IMR-90 (cell line): ENCODE results near the gene IGFBP1. TPM values are rescaled to one million over a fixed set of nuclear protein-coding genes. Genes with fewer than 3 reads are reported as not detected.

Source experiments
- ATAC-seq: fragments of 200-7000 bp; cut with Tn5 transposase; 2 replicates; pipeline ENCODE4 v1.9.1; 2020; ENCODE audit warnings: low read depth, mild to moderate bottlenecking, moderate library complexity
- BruUV-seq: library from RNA; stranded (reverse); fragments of 400-500 nt; replicated peaks from 2 replicates; lab custom pipeline; 2021; lab: Mats Ljungman, UMichigan
- CTCF ChIA-PET: fragments of 300-600 bp; formaldehyde crosslinking; extraction: SDS; loops from one replicate; lab custom pipeline; 2021; ENCODE audit warnings: antibody characterized with exemption; lab: Yijun Ruan, JAX
- POLR2A ChIA-PET: fragments of 300-600 bp; sonication (Branson Sonifier 250); formaldehyde crosslinking; loops from one replicate; lab custom pipeline; 2022; ENCODE audit warnings: antibody characterized with exemption; ENCODE audit not compliant: unreplicated experiment; lab: Charles Lee
- DNase-seq: peaks from one replicate; pipeline ENCODE4 v3.0.0; 2013
- H2AFZ ChIP-seq: replicated peaks from 2 replicates; pipeline ENCODE3; 2013; ENCODE audit warnings: low read length, mild to moderate bottlenecking; ENCODE audit not compliant: poor library complexity
- H2AK5ac ChIP-seq: 2 replicates; pipeline ENCODE4 v1.6.1; 2013; ENCODE audit warnings: low read depth, low read length, inconsistent platforms
- H2AK9ac ChIP-seq: replicated peaks from 2 replicates; pipeline ENCODE3; 2013; ENCODE audit warnings: mild to moderate bottlenecking, low read depth, low read length, moderate library complexity; ENCODE audit not compliant: poor library complexity
- H2BK120ac ChIP-seq: 2 replicates; pipeline ENCODE4 v1.6.1; 2013; ENCODE audit warnings: low read depth, low read length, inconsistent platforms
- H2BK15ac ChIP-seq: 3 replicates; pipeline ENCODE4 v1.6.1; 2013; ENCODE audit warnings: low read depth, low read length, inconsistent platforms
- H2BK20ac ChIP-seq: 2 replicates; pipeline ENCODE4 v1.6.1; 2013; ENCODE audit warnings: low read depth, mild to moderate bottlenecking, inconsistent platforms, low read length, moderate library complexity
- H2BK5ac ChIP-seq: 2 replicates; pipeline ENCODE4 v1.6.1; 2013; ENCODE audit warnings: mild to moderate bottlenecking, low read depth, low read length, inconsistent platforms; ENCODE audit not compliant: poor library complexity, severe bottlenecking
- H3K14ac ChIP-seq: replicated peaks from 2 replicates; pipeline ENCODE4 v1.6.1; 2013; ENCODE audit warnings: low read depth, low read length, inconsistent platforms
- H3K18ac ChIP-seq: 2 replicates; pipeline ENCODE4 v1.6.1; 2013; ENCODE audit warnings: low read depth, low read length, control low read depth
- H3K23ac ChIP-seq: 2 replicates; pipeline ENCODE4 v1.6.1; 2013; ENCODE audit warnings: low read depth, low read length, inconsistent platforms
- H3K27ac ChIP-seq: 2 replicates; pipeline ENCODE4 v1.5.1; 2013; ENCODE audit warnings: mild to moderate bottlenecking, control low read depth, low read length; ENCODE audit not compliant: insufficient read depth
- H3K27me3 ChIP-seq: 2 replicates; pipeline ENCODE4 v1.6.1; 2013; ENCODE audit warnings: low read length; ENCODE audit not compliant: control insufficient read depth, insufficient read depth
- H3K36me3 ChIP-seq: 2 replicates; pipeline ENCODE4 v1.6.1; 2013; ENCODE audit warnings: low read length, mixed read lengths; ENCODE audit not compliant: control insufficient read depth, insufficient read depth
- H3K4ac ChIP-seq: 2 replicates; pipeline ENCODE4 v1.6.1; 2013; ENCODE audit warnings: low read depth, low read length, inconsistent platforms
- H3K4me1 ChIP-seq: 2 replicates; pipeline ENCODE4 v1.6.1; 2013; ENCODE audit warnings: low read length, mixed read lengths; ENCODE audit not compliant: control insufficient read depth, insufficient read depth
- H3K4me2 ChIP-seq: 2 replicates; pipeline ENCODE4 v1.6.1; 2013; ENCODE audit warnings: low read depth, mild to moderate bottlenecking, control low read depth, low read length, moderate library complexity
- H3K4me3 ChIP-seq: 2 replicates; pipeline ENCODE4 v1.5.1; 2013; ENCODE audit warnings: low read depth, mild to moderate bottlenecking, control low read depth, low read length, moderate library complexity; ENCODE audit not compliant: insufficient read depth
- H3K56ac ChIP-seq: 2 replicates; pipeline ENCODE4 v1.6.1; 2013; ENCODE audit warnings: low read length, inconsistent platforms; ENCODE audit not compliant: insufficient read depth; ENCODE audit errors: extremely low read depth
- H3K79me1 ChIP-seq, 2 experiments: 2 replicates each; pipeline ENCODE4 v1.6.1; 2013; ENCODE audit warnings: low read length in 2 of 2, inconsistent platforms in 1 of 2, low read depth in 1 of 2
- H3K9ac ChIP-seq: 2 replicates; pipeline ENCODE4 v1.6.1; 2013; ENCODE audit warnings: low read depth, low read length, control low read depth
- H3K9me1 ChIP-seq: 2 replicates; pipeline ENCODE4 v1.6.1; 2013; ENCODE audit warnings: low read length, inconsistent platforms; ENCODE audit not compliant: insufficient read depth
- H3K9me3 ChIP-seq: 2 replicates; pipeline ENCODE4 v1.6.1; 2013; ENCODE audit warnings: low read length; ENCODE audit not compliant: control insufficient read depth, insufficient read depth
- H4K20me1 ChIP-seq: 2 replicates; pipeline ENCODE4 v1.6.1; 2013; ENCODE audit warnings: low read length, inconsistent platforms; ENCODE audit not compliant: insufficient read depth
- H4K5ac ChIP-seq: 2 replicates; pipeline ENCODE4 v1.6.1; 2013; ENCODE audit warnings: mild to moderate bottlenecking, low read depth, low read length, control low read depth
- H4K8ac ChIP-seq, 2 experiments: 2 replicates each; pipeline ENCODE4 v1.6.1; 2013; ENCODE audit warnings: low read depth in 2 of 2, low read length in 2 of 2, control low read depth in 1 of 2, inconsistent platforms in 1 of 2
- H4K91ac ChIP-seq: 2 replicates; pipeline ENCODE4 v1.6.1; 2013; ENCODE audit warnings: low read depth, low read length, inconsistent platforms; ENCODE audit not compliant: insufficient read depth
- CHD1 ChIP-seq: IDR thresholded peaks from 2 replicates; pipeline ENCODE4 v1.6.1; 2012; ENCODE audit warnings: low read depth, low read length, improper control_type of control experiment
- RAD21 ChIP-seq: IDR thresholded peaks from 2 replicates; pipeline ENCODE4 v1.6.1; 2012; ENCODE audit warnings: low read length, improper control_type of control experiment
- WGBS, 2 experiments: methylation state at CpG; one replicate each; pipeline versions ENCODE4 v1.1.5 to v1.1.7; 2013; ENCODE audit warnings: missing lambda C conversion rate in 2 of 2; ENCODE audit not compliant: insufficient read length in 1 of 2; ENCODE audit errors: extremely low coverage in 2 of 2; 5-methylcytosine and 5-hydroxymethylcytosine counted together
- dilution Hi-C: fragments of 300-500 bp; cut with HindIII; formaldehyde crosslinking; loops from one replicate; pipeline ENCODE4 v1.14.3; 2018; ENCODE audit warnings: low sequenced_read_pairs; ENCODE audit not compliant: unreplicated experiment
- in situ Hi-C: fragments of 300-500 bp; cut with MboI; formaldehyde crosslinking; loops from 3 replicates; pipeline ENCODE4 v1.14.3; 2019; ENCODE audit warnings: low sequenced_read_pairs, inconsistent platforms, mixed read lengths
- intact Hi-C: fragments of 100-400 bp; cut with micrococcal nuclease; formaldehyde crosslinking; loops from 2 replicates; pipeline ENCODE4 v1.10.0; 2022
- polyA plus RNA-seq, 3 experiments: library from polyadenylated mRNA; depleted of rRNA; stranded (reverse); fragments of >200 nt; gene quantifications; 2 replicates each; pipeline ENCODE4 v1.2.3, GENCODE V29; 2012; ENCODE audit warnings: low replicate concordance in 1 of 3
- total RNA-seq: library from RNA; depleted of rRNA; stranded (reverse); fragments of >200 nt; gene quantifications from 2 replicates; pipeline ENCODE4 v1.2.3, GENCODE V29; 2012
- TF ChIP-seq, protein P1 (sequence below): fragments of 150-350 bp; IDR thresholded peaks from 2 replicates; pipeline ENCODE4 v1.6.1; 2016; ENCODE audit warnings: low read depth, mild to moderate bottlenecking, low read length, moderate library complexity, borderline replicate concordance
- TF ChIP-seq, protein P2 (sequence below): conservative IDR thresholded peaks from 2 replicates; pipeline ENCODE4 v1.5.1; 2012; ENCODE audit warnings: mild to moderate bottlenecking, low read depth, low read length, improper control_type of control experiment

Gene IGFBP1
- total and polyA plus RNA-seq, 2 of the 4 experiments (the other 2 are of a cell fraction): not detected

DNA sequence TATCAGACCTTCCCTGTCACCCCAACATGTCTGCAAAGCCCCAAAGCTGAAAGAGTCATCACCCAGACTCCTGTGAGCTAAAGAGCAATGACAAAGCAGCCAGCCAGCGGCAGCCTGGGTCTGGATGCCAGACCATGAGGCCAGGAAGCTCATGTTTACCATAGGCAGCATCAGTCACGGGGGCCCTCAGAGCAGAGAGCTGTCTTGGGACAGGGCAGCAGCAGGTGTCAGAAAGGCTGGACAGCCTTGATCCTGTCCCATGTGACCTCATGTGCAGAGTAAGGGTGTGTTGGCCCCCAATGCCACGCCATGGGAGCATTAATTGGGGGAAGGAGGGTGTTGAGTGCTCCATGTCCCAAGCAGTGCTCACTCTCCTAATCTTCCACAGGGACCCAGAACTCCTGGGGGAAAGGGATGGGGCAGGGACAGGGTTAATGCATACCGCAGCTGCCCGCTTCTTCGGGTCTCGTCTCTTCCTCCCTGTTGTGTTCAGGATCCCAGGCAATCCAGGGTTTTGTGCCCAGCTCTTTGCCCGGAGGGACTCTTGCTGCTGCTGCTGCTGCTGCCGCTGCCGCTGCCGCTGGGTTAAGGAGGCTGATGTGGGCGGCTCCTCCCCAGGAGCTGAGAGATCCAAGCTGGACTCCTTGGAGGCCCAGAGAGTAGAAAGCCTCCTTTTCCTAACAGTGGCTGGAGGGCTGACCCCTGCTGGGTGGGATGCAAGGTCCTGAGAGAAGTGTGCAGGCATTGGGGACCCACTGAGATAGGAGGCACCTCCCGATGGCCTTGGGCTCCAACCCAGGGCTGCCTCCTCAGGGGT lies 22.5 kb upstream of the IGFBP1 start (continued):
- no peak for TF ChIP-seq RAD21
- no peak for TF ChIP-seq CHD1

DNA sequence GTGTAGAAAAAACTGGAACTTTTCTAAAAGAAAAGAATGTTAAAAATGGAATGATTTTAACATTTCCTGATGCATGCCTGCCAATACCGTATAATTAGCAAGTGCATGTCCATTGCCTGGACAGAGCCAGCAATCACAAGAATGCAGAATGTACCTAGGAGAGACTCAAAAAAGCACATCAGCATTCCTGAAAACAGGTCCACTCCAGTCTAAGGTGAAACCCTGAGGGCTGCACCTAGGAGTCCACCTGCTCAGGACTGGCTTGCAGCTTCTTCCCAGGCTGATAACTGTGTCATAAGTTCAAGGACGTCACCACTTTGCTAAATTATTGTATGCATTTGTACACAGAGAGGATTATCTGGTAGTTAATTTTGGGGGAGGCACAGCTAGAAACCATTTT lies 20.8 kb upstream of the IGFBP1 start:
- Histone ChIP-seq H3K9me3 (no peaks in the 10 kb centered on the region), H3K4me3 (no peak overlapping the region), H2AK5ac (no peak overlapping the region), H3K14ac (no peak overlapping the region), H2BK5ac (no peak overlapping the region), H3K4me2 (no peak overlapping the region), H2AFZ (no peak overlapping the region), H3K23ac (no peak overlapping the region), H3K9me1 (peaks cover 6% of the 10 kb centered on the region), H3K18ac (no peak overlapping the region), H2BK20ac (no peak overlapping the region), H2AK9ac (no peak overlapping the region), H2BK15ac (no peak overlapping the region), H3K56ac (no peak overlapping the region), H3K79me1 (no peaks in the 10 kb centered on the region), H2BK120ac (no peak overlapping the region), H4K91ac (no peak overlapping the region), H4K5ac (no peak overlapping the region), H4K8ac (no peak overlapping the region), H3K4ac (no peak overlapping the region), H3K4me1 (peaks cover 2% of the 10 kb centered on the region; the same call in 1 of the 2 replicates), H3K36me3 (no peaks in the 10 kb centered on the region), H4K20me1 (no peaks in the 10 kb centered on the region), H3K9ac (no peak overlapping the region), H3K27me3 (peaks cover 8% of the 10 kb centered on the region), H3K27ac (no peak overlapping the region)
- no peak for ATAC-seq
- BruUV-seq: no TSS peak
- dilution Hi-C loops (no loop called here), in situ Hi-C loops (loop anchor here (25.0 kb wide), 1 partner anchor 205 kb away; no protein-coding TSS in a partner anchor), intact Hi-C loops (no loop called here)
- no peak for DNase-seq
- TF ChIP-seq, protein P1, sequence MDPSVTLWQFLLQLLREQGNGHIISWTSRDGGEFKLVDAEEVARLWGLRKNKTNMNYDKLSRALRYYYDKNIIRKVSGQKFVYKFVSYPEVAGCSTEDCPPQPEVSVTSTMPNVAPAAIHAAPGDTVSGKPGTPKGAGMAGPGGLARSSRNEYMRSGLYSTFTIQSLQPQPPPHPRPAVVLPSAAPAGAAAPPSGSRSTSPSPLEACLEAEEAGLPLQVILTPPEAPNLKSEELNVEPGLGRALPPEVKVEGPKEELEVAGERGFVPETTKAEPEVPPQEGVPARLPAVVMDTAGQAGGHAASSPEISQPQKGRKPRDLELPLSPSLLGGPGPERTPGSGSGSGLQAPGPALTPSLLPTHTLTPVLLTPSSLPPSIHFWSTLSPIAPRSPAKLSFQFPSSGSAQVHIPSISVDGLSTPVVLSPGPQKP: no peak
- no peak for TF ChIP-seq RAD21
- TF ChIP-seq, protein P2, sequence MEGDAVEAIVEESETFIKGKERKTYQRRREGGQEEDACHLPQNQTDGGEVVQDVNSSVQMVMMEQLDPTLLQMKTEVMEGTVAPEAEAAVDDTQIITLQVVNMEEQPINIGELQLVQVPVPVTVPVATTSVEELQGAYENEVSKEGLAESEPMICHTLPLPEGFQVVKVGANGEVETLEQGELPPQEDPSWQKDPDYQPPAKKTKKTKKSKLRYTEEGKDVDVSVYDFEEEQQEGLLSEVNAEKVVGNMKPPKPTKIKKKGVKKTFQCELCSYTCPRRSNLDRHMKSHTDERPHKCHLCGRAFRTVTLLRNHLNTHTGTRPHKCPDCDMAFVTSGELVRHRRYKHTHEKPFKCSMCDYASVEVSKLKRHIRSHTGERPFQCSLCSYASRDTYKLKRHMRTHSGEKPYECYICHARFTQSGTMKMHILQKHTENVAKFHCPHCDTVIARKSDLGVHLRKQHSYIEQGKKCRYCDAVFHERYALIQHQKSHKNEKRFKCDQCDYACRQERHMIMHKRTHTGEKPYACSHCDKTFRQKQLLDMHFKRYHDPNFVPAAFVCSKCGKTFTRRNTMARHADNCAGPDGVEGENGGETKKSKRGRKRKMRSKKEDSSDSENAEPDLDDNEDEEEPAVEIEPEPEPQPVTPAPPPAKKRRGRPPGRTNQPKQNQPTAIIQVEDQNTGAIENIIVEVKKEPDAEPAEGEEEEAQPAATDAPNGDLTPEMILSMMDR: no peak
- POLR2A ChIA-PET: no interaction called here
- 100% methylated on average over 1 of the region's 2 CpGs; no CpG with 5 or more reads in 1 of the 2 experiments for WGBS, 2 experiments
- CTCF ChIA-PET: no interaction called here
